ENCODE results near the gene CCIN.

The CCIN gene

DNA sequence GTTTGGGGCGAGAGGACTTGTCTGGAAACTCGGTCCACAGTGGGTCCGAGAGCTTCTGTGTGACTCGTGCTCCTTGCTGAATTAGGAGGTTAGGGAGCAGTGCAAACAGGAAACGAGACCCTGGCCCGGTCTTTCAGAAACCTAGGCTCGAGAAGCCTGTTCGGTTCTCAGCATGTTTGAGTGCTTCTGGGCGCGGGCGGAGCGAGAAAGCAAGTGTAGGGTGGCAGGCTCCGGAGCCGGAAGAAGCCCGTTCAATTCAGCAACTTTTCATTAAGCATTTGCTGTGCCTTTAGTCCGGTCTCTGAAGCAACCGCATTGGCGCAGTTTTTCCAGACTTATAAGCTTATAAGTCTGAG, 22.1 kb downstream of the CCIN start:
- no peak for DNase-seq (ENCODE audit: low read depth)

DNA sequence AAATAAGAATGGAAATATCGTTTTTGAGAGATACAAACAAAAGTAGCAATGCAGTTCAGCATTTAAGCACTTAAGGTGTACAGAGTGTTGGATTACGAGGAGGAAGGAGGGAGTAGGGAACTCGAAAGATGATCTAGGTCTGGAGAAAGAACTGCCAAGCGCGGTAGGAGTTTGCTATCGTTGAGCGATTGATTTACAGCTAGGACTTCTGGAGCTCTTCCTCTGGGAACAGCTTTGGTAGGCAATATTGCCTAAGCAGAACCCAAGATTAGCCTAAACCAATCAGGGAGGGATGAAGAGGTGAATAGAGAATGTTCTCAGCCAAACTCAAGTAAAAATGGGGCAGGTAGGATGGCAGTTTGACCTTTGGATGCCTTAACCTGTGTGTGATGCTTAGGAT, 22.5 kb downstream of the CCIN start:
- DNase-seq (ENCODE audit: low read depth): no peak

DNA sequence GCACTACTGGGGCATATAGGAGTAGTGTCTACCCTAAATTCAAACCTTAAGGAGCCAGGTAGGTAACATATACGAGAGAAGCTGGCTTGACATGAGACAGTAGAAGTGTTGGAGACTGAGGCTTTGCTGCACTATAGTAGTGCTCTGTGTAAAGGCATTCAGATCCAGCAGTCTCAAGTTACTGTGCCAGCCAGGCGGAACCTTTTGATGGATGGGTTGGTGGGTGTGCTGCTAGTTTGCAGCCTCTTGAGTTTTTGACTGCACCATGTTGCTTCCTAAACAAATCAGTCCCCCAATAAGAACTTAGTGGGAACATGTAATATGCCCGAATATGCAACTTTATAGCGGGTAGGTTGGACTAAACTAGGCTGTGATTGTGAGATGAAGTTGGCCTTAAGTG, 23.0 kb downstream of the CCIN start:
- DNase-seq (ENCODE audit: low read depth): no peak

DNA sequence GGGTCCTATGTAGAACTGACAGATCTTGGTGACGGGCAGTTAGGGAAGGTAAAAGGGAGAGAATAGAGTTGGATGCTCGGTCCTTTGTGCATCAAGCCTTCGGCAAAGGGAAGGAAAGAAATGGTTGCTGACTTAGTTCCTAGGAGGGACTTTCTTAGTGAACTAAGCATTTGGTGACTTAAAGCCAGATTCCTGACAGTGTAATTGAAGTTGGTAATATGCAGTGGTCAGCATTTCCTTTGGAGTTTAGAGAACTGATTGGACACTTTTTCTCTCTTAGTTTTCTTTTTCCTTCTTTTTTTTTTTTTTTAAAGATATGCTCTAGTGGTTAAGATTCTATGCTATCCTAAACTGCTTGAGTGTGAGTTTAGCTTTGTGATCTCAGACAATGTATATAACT, 23.8 kb downstream of the CCIN start:
- DNase-seq (ENCODE audit: low read depth): no peak

DNA sequence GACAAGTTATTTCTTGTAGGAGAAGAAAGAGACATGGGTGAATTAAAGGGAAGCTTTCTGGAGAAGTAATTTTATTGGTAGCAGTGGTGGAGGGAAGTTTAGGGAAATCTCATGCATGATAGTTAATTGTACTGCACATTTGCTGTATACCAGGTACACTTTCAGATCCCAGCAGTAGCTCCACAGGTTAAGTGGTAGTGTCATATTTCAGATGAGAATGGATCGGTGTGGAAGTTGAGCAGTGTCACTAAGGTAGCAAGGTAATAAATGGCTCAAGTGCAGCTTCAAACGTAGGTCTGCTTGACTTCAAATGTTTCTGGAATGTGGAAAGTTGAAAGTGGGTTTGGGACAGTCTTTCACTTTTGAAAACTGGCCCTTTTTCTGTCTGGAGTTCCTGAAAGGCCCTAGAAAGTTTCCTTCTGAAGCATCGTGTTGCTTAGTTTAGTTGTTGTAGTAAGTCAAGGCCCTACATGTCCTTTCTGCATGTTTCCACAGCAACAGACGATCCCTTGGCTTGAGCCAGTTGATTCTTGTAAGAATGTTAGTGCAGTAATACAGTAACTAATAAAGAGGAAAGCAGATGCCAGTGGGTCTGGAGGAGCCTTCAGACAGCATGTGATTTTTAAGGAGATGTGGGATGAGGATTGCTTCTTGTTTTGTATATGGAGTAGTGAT, 25.3 kb downstream of the CCIN start:
- DNase-seq (ENCODE audit: low read depth): no peak

DNA sequence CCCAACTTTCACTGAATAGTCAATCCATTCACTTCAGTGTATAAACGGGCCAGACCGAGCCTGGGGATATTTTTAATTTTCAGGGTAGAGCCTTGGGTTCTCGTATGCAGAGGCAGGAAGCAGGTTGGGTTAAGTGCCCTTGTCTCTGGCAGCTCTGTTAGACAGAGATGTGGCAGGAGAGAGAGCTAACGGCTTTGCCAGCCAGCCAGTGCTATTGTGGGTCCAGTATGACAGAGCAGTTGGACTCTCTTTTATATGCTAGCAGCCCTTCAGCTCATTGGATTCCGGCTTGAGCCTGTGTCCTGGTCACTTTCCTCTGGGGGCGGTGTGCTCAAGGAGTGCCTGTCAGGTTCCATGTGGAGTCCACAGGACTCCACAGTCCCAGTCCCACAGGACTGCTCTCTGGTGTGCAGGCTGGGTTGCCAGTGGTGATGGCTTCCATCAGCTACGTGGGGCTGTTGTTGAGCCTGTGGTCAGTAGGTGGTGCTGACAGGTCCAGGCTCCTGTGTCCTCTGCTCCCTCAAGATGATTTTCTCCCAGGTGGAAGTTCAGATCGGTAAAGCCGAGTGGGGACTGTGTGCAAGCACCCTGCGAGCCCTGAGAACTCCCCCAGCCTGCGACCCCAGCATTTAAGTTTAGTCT, 35.8 kb downstream of the CCIN start:
- DNase-seq (ENCODE audit: low read depth): no peak

DNA sequence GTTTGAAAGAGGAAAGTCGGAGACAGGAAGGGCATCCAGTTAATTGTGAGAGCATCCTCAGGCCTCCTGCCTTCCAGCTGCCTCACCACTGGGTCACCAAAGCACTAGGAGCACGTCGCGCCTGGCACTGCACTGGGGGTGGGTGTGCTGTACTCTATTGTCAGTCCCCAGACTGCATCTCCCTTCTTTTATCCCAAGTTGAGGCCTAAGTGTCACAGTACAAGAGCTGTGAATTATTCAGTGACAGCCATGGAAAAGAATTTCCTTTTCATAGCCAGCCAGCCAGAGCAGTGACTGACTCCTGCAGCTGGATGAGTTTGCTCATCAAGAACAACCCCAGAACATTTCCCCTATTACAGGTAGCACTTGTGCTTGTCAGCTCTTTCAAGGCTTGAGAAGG, 37.8 kb downstream of the CCIN start:
- no peak for DNase-seq (ENCODE audit: low read depth)

DNA sequence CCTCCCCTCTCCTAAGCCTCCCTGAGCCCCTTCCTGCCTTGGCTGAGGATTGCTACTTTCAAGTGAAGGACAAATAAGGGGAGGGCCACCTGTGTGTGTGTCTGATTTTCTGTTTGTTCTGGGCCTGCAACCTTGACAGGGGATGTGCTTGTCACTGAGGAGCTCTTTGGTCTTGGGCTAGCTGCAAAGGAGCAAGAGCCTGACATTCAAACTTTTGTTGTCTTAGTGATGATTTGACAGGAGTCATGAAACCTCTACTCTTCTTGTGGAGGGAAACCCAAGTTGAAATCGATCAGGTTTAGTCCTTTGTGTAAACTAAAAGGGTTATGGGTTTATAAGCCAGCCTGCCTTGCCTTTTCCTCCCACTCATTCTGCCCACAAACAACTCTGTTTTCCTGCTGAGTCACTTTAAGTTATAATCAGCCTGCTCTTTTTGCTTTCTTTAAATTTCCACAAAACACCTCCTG, 38.4 kb downstream of the CCIN start:
- DNase-seq (ENCODE audit: low read depth): no peak

DNA sequence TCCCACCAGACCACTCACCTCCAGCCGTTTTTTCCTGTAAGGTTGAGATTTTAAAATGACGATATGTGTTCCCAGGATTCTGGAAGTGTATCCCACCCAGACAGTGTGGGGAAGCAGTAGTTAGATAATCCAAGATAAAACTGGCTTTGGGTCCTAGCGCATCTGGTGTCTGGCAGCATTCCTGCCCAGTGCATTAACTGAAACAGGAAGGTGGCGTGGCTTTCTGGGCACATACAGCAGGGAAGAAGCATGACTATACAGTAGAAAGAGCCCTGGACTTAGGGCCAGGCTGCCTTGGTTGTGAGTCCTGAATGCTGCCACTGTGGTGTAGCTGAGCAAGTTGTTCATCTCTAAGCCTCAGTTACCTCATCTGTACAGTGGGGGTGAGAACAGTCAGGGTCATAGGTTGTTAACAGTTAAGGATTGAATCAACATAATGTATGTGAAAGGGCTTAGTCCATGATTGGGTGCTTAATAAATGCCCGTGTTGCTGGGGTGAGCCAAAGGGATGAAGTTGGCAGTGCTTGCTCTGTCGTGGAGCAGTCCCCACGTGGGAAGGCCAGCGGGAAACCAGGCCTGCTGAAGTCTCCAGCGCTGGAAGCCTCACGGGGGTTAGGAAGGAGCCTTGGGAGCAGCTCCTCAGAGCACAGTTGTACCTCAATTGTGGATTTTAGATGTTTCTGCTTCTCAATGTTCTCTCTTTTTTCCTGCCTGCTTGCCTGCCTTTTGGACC, 39.5 kb downstream of the CCIN start:
- DNase-seq (ENCODE audit: low read depth): no peak

DNA sequence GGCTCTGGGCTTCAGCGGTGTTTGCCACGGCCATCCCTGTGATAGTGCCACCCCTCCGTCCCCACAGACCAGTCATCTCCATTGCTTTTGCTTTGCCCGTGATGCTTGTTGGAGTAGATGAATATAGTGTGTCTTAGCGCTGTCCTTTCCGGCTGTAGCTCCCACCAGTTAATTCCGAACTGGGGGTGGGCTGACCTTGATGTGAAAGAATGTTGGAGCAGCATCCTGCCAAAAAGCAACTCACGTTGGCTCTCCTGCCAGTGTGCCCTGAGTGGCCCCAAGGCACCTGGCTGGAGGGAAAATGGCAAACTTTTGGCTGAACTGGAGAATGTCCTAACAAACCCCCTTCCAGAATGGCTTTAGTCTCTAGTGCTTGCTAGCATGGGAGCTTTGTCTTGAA, 41.5 kb downstream of the CCIN start:
- DNase-seq (ENCODE audit: low read depth): no peak

DNA sequence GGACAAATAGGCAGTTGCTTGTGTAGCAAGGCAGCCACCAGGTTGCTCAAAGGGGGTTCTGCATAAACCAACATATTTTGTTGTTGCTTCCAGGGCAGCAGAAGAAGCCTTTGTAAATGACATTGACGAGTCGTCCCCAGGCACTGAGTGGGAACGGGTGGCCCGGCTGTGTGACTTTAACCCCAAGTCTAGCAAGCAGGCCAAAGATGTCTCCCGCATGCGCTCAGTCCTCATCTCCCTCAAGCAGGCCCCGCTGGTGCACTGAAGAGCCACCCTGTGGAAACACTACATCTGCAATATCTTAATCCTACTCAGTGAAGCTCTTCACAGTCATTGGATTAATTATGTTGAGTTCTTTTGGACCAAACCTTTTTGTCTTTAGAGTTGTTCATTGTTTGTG, 42.3 kb downstream of the CCIN start:
- no peak for DNase-seq (ENCODE audit: low read depth)

DNA sequence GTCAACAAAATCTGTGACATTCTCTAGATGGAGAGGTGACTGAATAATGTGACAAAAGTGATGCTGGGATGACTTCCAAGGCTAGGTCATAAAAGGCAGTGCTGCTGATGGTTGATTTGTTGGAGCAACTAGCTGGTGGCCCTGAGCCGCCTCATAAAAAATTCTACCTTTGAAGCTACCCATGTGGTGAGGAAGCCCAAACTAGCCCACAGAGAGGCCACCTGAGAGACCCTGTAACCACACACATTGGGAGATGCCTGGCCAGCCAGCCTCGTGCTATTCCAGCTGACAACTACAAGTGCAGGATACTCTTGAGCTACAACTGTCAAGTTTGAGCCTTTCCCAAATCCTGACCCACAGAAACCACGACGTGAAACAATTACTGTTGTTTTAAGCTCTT, 44.2 kb downstream of the CCIN start:
- DNase-seq (ENCODE audit: low read depth): no peak

DNA sequence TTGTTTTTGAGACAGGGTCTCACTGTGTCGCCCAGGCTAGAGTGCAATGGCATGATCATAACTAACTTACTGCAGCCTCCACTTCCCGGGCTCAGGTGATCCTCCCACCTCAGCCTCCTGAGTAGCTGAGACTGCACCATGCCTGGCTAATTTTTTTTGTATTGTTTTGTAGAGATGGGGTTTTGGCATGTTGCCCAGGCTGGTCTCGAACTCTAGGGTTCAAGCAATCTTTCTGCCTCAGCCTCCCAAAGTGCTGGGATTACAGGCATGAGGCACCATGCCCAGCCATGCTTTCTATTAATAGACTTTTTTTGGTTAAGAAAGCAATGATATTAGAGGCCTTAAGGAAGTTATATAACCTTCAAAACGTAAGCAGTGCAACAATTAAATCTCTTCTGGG, 44.8 kb downstream of the CCIN start:
- no peak for DNase-seq (ENCODE audit: low read depth)

DNA sequence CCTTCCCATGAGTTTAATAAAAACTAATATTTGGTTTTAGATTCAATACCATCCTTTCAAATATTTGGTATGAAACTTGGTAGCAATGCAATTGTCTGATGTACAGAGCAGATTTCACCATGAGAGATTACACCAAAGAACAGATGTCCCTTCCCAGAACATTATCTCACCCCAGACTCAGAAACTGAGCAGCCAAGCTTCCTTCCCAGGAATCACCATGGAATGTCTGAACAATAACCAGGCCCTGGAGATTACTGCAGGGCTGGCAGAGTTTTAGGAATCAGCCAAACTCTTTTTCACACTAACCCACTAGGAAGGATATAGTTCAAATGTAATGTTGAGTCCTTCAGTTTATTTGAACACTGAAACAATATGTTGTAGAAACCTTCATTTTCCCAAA, 45.4 kb downstream of the CCIN start:
- no peak for DNase-seq (ENCODE audit: low read depth)

DNA sequence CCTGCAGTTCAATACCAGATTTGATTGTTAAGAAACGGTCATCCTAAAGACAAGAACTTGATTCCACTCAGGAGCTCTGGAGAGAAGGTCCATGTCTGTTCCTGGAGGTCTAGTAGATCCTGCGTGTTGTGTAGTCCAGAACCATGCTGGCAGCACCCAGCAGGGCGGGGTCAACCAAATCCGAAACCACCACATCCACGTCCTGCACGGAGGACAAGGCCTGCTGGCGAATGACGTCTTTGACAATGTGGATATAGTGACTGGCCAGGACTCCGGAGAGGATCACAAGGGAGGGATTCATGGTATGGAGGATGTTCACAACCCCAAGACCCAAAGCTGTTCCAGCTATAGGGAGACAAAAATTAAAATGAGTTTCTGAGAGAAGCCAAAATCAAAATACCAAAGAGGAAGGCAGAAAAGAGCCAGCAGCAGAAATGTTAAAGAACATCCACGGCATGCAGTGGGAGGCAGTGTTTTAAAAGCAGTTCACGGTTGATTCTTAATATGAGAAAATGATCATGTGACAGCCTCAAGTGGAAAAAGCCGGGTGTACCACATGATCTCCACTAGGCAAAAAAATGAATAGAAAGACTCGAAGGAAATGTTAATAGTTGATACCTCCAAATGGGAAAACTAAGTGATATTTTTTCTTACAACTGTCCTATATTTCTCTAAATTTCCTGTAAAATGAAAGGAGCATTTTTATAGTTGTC, 48.2 kb downstream of the CCIN start:
- no peak for DNase-seq (ENCODE audit: low read depth)

DNA sequence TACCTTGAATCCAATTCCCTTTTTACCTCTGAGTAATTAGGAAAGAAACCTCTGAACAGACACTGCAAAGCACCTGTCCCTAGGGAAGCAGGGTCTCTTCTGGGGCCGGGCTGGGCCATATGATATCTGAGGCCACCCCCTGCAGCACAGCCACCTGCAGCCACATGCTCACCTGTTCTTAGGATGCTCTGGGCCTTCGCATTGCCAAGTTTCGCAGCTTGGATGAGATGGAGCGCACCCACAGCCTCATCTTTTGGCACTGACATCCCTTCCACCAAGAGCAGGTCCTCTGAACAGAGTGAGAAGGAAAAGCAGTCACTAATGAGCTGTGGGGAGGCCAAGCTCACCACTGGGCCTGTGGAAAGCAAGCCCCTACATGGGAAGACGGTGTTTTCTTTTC, 48.8 kb downstream of the CCIN start:
- DNase-seq (ENCODE audit: low read depth): no peak

DNA sequence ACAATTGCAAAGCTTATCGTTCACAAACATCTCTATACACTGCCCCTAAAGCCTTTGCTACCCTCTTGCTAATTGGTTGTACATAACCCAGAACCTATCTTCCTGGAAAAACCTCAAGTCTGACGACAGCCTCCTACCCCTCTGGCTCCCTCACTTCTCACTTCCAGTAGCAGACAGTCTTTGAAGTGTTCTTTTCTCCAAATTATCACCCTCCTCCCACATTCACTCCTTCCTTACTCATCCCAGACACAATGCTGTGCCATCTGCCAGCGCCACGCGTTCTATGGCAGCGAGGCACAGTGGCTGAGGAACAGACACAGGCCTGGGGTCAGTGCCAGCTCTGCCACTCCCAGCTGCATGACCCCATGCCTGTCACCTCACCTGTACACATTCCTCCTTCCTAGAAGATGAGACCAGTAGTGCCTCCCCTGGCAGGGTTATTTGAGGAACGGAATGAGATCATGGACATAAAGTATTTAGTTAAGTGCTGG, 49.3 kb downstream of the CCIN start:
- no peak for DNase-seq (ENCODE audit: low read depth)

Measured in CMK (cell line).